HFF-Myc (cell line): ENCODE measurements around the gene CAPZB.

Source experiments
- DNase-seq: peaks from one replicate; pipeline ENCODE4 v3.0.0-alpha.2; 2011; ENCODE audit warnings: low read depth; ENCODE audit errors: extremely low read depth
- H3K4me3 ChIP-seq: replicated peaks from 2 replicates; pipeline ENCODE4 v1.5.1; 2011; ENCODE audit warnings: low read depth, mild to moderate bottlenecking, control low read depth, low read length
- CTCF ChIP-seq: IDR thresholded peaks from 2 replicates; pipeline ENCODE4 v1.5.1; 2012; ENCODE audit warnings: mild to moderate bottlenecking, low read depth, low read length, control low read depth; ENCODE audit errors: missing control alignments

Gene CAPZB

GRCh38 chr1:19402031-19402813 lies 83.1 kb downstream of the CAPZB start:
- H3K4me3 ChIP-seq, result no peak overlapping the region
- no peak for TF ChIP-seq CTCF
- DNase-seq, result no peak

DNA sequence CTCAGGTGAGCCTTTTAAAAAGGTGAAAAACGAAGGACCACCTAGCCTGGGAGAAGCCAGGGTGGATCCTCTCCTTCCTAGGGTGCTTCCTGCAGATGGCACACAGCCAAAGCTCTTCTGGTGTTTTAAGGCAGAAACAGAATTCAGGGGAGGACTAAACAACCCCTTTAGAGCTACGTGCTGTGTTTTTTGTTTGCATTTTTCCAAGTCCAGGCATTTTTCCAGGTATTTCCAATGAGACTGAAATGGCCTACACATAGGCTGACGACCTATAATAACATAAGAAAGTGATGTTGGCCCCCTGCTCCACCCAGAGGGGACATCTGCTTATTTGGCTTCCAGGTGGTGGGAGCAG lies 83.8 kb downstream of the CAPZB start:
- no peak for TF ChIP-seq CTCF
- H3K4me3 ChIP-seq, result no peak overlapping the region

GRCh38 chr1:19400875-19401534 lies 84.3 kb downstream of the CAPZB start:
- H3K4me3 ChIP-seq, result no peak overlapping the region
- no peak for DNase-seq
- no peak for TF ChIP-seq CTCF

More for the DNA sequence above, 83.8 kb downstream of the CAPZB start:
- no peak for DNase-seq

GRCh38 chr1:19400192-19400611 lies 85.1 kb downstream of the CAPZB start:
- no peak overlapping the region for H3K4me3 ChIP-seq
- no peak for TF ChIP-seq CTCF
- no peak for DNase-seq

DNA sequence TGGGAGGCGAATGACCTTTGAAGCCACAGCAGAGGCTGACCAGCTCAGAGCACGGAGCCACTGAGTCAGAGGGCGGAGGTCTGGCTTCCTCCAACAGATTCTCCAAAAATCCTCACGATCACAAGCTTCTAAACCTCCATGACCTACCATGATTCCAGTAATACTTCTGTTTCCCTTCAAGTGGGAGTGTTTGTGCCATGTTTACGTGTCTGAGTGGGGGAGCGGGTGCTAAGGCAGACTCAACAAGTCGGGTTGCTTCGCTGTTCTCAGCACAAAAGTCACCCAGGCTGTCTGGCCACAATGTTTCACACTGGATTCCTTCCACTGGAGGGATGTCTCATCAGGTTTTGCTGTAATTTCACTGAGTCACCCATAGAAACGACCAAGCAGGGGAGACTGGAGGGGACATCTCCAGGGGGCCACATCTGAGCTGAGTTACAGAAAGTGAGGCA lies 87.0 kb downstream of the CAPZB start:
- peak; percentile 39 for TF ChIP-seq CTCF
- no peak overlapping the region for H3K4me3 ChIP-seq
- peak; percentile 63 for DNase-seq

DNA sequence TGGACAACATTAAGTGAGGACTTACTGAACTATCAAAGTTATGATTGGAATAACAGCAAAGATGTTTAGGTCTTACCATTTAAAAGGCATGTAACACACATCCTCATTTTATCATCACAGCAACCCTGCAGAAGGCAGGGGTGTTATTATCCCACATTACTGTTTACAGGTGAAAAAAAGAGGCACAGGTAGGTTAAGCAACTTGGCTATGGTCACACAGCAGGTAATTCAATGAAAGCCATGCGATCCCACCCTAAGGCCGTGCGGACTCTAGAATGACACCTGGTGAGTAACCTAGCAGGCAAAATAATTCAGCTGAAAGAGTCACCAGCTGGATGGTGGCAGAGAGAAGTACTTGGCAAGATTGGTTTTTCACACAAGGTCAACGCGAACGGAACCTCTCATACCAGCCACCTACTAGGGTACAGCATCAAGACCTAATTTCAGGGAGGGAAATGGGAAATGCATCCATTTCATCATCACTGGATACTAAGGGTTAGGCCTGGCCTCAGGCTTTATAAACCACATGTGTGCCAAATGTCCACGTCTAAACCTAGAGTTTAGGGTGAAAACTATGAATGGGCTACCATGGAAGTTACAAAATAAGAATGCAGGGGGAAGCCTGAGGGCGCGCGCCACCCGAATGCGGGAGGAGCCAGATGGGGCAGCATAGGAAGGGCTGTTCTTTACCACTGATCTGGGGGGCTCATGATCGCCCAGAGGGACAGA lies 88.0 kb downstream of the CAPZB start:
- DNase-seq, result no peak
- TF ChIP-seq CTCF, result no peak
- H3K4me3 ChIP-seq, result no peak overlapping the region
